CD1c-positive myeloid dendritic cell (primary cell): ENCODE results near the gene CACNB3.

Experiments used
- DNase-seq: peaks from one replicate; pipeline ENCODE4 v3.0.0-alpha.2; 2016; ENCODE audit errors: extremely low spot score

The CACNB3 gene

DNA sequence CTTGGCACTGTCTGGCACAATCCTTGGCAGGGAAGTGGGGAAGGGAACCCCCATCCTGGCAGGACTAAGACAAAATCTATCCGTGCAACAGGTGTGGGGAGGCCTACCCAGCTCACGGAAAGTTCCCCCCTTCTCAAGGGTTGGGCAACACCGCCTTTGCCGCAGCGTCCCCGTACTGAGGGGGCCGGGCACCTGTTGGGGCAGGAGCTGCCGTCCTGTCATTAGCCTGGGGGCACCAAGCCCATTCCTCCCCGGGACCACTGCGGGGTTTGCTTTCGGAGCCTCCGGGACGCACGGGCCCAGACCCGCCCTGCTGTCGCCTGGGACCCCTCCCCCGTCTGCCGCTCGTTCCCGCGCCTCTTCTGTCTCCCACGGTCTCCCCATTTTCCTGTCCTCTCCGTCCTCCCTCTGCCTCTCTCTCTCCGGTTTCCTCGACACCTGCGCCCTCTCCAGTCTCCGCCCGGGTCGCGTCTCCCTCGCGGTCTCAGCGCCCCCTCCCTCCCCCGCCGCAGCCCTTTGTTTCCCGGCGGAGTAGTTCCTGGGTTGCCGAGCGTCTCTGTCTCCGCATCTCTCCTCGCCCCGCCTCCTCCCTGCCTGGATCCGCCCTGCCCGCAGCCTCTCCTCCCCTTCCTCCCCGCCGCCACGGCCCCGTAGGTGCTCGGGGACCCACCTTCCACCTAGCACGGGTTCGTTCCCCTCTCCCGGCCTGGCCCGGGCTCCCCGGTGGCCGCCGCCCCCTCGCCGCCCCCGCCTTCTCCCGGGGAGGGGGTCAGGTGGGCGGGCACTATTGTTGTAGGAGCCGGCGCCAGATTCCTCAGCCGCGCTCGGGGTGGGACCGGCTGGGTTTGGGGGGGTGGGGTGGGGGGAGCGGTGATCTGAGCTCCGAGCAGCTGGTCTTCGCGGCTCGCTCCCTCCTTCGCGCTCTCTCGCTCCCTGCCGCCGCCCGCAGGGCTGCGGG lies at the start of gene CACNB3:
CACNB3 (plus strand) TSS at position 624 of the 958 bp plus-strand sequence. CDS start 434 bp downstream, outside the sequence.
- DNase-seq: peak; percentile 55

DNA sequence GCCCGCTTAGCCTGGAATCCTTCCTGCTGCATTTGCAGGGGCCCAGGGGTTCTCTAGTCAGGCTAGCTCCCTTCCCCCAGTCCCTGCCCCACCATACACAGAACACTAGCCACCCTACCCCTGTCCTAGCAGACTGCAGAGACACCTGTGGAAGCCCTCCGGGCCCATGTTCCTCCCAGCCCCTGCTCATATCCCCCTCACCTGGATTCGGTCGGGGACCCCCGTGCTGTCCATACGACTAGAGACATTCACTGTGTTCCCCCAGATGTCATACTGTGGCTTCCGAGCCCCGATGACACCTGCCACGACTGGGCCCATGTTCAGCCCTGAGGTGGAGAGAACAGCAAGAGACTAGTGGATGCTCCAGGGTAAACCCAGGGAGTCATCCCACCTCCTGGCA lies 49.6 kb upstream of the CACNB3 start:
- DNase-seq: no peak

GRCh38 chr12:48770756-48771155 lies 47.5 kb upstream of the CACNB3 start:
- no peak for DNase-seq

- DNase-seq: no peak
Measured at GRCh38 chr12:48771588-48772112, 46.6 kb upstream of the CACNB3 start.

DNA sequence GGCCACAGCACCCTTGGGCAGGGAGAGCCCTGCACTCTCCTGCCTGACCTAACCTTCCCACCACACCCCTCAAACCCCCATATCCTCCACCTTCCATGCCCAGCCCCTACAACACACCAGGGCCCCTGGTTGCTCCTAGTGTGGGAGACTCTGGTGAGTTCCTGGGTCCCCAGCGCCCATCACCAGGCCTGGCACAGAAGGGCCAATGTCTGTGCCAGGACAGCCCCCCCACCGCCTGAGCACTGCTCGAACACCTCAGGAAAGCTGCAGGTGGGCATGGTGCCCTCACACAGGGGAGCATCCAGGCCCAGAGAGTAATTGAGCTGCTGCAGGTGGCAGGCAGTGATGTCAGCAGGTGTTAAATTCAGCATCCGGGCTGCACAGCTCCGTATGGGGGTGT lies 44.6 kb upstream of the CACNB3 start:
- no peak for DNase-seq

DNA sequence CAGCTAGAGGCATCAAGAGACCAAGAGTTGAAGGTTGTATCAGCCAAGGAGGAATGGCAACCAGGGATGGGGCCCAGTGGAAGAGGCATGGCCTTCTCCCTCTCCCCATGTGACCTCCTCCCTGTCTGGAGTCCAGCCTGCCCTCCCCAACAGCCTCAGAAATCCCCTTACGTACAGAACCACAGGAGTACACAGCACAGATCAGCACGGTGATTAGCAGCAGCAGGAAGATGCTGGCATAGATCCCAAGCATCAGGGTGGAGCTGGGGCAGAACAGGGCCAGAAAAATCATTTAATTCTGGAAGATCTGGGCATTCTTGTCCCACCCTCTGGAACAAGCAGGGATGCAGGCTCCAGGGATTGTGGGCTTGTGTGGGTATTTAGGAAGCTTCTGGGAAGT lies 43.8 kb upstream of the CACNB3 start:
- DNase-seq: no peak

- no peak for DNase-seq
Measured at GRCh38 chr12:48775299-48775698, 43.0 kb upstream of the CACNB3 start.

- no peak for DNase-seq
Measured at GRCh38 chr12:48775991-48776649, 42.2 kb upstream of the CACNB3 start.

DNA sequence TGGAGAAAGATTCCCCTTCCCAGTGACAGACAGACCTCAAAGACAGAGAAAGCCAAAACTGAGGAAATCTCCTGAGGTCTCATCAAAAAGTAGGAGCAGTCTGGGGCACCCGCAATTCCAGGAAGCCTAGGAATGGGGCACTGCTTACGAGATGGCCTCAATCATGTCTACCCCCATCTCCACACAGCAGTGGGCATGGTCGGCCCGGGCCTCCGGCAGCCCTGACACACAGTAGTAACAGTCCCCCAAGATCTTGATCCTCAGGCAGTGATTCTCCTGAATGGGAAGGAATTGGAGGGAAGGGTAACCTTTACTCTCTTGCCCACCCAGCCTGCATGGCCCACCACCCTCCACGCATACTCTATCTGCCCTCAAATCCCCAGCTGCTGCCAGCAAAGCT lies 41.3 kb upstream of the CACNB3 start:
- no peak for DNase-seq

DNA sequence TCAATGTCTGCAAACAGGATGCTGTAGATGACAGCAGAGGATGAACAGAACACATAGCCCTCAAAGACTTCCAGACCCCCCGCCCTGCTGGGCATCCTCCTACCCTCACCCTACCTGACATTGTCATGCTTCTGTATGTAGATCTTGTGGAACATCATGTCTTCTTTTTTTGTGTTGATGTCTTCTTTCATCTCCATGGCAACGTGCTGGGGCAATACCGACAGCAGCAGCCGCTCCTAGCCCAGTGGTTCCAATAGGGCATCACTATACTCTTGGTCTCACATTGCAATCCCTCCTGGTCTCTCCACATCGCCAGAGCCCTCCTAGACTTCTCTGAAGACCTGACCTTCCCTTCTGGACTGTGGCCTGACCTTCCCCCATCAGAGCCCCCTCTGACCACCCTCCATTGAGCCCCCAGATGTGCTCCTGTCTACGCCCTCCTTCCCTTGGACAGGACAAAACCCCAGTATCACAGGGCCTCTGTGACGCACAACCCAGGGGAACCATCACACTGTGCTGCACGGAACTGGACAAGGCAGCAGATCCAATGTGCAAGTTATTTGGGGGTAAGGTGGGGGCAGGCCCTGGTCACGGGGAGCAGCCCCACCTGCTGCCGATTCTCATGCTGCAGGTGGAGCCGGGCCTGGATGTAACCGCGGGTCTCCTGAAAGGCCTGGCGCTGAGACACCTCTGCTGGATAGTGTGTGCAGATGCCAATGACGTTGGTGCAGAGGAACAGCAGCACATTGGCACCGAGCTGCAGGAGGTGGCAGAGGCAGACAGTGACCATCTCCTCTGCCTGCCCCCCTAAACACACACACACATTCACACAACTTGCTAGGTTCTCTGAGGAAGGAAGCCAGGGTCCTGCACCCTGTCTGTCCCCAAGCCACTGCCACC lies 40.5 kb upstream of the CACNB3 start:
- no peak for DNase-seq

- peak; percentile 45 for DNase-seq
Measured at GRCh38 chr12:48779869-48780268, 38.4 kb upstream of the CACNB3 start.

DNA sequence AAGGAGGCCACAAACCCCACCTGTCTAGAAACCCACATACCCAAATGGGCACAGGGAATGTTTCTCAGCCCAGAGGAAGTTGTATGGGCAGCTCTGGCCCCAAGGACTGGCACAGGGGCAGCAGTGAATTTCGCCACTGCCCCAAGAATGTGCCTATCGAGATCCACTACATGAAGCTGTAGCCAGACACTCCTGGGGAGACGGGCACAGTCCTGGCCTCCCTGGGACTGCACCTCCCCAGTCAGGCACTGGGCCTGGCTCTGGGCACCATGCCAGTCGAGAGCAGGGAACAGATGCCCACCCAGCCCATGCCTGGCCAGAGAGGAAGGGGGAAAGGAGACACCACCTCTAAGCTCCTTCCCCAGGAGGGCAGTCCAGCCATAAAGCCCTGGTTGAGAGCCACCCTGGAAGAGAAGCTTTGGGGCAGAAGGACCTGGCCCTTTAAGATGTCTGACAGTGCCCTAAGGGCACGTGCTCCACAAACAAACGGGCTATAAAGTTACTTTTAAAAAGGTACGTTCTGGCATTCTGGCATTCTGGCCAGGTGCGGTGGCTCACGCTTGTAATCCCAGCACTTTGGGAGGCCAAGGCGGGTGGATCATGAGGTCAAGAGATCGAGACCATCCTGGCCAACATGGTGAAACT lies 37.8 kb upstream of the CACNB3 start:
- no peak for DNase-seq

DNA sequence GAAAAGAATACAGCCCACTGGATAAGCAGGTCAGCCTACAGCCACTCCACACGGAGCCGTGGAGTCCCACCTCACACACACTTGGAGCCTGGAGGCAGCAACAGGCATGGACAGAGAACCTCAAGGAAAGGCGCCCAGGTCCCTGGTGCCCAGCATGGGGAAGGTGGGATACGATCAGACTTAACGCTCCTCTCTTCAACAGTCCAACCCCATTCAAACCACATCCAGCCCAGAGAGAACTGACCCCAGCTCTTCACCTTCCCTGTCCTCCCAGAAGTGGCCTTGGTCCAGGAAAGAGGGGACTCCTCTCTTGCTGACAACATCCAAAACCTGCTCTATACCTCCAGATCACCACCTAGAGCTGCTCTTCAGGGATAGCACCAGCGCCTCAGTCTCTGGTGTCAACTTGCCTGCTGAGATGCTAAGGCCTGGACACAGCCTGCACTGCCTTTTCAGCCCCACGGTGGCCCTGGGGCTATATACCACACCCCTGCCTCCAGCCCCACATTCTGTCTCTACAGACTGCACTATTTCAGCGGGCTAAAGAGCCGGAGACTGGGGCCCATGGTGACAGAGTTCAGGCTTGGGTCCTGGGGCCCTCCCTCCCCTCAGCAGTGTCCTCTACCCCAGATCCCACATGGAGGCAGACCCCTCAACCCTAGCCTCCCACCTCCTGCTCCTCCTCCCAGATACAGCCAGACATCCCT lies 36.4 kb upstream of the CACNB3 start:
- no peak for DNase-seq

GRCh38 chr12:48782457-48783395 lies 35.6 kb upstream of the CACNB3 start:
- no peak for DNase-seq

DNA sequence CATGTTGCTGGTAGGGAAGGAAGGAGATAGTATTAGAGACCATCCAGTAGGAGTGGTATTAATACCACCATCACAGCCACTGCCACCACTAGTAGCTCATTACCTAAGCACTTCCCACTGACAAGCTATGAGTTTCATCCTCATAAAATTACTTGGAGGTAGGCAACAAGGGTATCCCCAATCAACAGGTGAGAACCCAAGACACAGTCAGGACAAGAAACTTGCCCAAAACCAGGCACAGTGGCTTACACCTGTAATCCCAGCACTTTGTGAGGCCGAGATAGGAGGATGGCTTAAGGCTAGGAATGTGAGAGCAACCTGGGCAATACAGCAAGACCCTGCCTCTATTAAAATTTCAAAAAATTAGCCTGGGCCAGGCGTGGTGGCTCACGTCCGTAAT lies 34.9 kb upstream of the CACNB3 start:
- no peak for DNase-seq

DNA sequence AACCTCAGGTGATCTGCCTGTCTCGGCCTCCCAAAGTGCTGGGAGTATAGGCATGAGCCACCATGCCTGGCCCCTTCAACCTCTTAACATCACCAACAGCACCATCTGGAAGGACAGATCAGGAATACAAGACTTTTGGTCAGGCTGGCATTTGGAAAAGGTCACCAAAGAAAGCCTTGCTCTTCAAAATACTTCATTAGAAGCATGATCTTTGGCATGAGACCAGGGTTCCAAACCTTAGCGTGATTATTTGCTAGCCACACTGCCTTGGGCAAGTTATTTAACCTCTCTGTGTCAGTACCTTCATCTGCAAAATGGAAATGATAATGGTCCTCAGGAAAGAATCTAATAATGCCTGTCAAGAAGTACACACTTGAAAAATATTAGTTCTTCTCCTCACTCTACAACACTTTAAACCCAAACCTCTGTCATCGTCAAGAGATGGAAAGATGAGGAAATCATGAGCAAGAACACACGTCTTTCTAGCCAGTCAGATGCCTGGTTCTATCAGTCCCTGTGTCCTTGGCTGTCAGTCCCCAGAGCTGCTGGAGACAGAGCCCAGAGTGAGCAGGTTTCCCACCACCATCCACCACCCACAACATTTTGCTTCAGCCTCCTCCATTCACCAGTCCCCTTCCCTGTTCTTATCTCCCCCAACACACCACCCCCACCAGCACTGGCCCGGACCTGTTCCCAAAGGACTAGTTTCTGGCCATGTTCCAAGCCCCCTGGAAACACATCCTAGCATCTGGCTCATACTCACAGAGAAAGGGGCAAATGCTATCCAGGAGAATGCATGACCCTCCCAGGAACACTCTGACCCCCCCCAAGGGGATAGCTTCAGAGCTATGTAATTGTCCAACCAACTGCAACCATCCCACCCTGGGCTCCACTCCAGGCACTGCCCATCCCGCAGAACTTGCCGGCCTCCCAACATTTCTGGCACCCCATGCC lies 31.4 kb upstream of the CACNB3 start:
- DNase-seq: no peak

- no peak for DNase-seq
Measured at GRCh38 chr12:48787791-48788523, 30.3 kb upstream of the CACNB3 start.

DNA sequence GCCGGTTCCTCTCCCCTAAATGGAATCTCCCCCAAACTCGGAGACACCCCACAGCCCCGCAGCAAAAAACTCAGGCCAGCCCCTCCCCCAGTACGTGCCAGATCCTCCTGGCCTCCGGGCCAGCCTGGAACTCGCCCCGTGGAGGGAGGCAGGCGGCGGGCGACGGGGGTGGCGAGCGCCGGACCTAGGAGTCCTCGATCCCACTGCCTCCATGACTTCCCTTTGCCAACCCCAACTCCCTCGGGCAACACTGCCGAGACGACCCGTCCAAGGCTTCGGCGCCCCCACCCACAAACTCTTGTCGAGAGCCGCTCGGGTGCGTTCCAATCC lies 29.8 kb upstream of the CACNB3 start:
- no peak for DNase-seq
